HepG2 (cell line): ENCODE measurements around the gene RSPH1. TPM values are rescaled to one million over a fixed set of nuclear protein-coding genes. Genes with fewer than 3 reads are reported as not detected.
"Not testable (repeated sequence)": the region's sequence is repeated elsewhere in the genome, so short reads cannot be mapped to it uniquely, and the experiment has no call there.

ENCODE experiments used
- ATAC-seq: fragments of 200-7000 bp; cut with Tn5 transposase; 3 replicates; pipeline ENCODE4 v1.9.1; 2020; ENCODE audit warnings: mild to moderate bottlenecking, moderate library complexity
- BruUV-seq: library from RNA; stranded (reverse); fragments of 400-500 nt; replicated peaks from 2 replicates; lab custom pipeline; 2021; lab: Mats Ljungman, UMichigan
- CTCF ChIA-PET: fragments of 300-600 bp; formaldehyde crosslinking; extraction: SDS; loops from one replicate; lab custom pipeline; 2021; ENCODE audit warnings: low total read pairs, inconsistent platforms, low intra/inter-chr PET ratio; lab: Yijun Ruan, JAX
- POLR2A ChIA-PET: fragments of 350-600 bp; sonication (Branson Sonifier 250); formaldehyde crosslinking; loops from one replicate; lab custom pipeline; 2020; ENCODE audit warnings: antibody characterized with exemption, inconsistent platforms; lab: Yijun Ruan, JAX
- DNase-seq: peaks from one replicate; pipeline ENCODE4 v3.0.0-alpha.2; 2015; ENCODE audit warnings: low spot score
- FAIRE-seq: peaks from 3 replicates; lab custom pipeline; 2011; peaks lifted over from hg19 to GRCh38; lab: Jason Lieb, UNC
- H2AFZ ChIP-seq: one replicate; pipeline ENCODE4 v1.6.1; 2011; ENCODE audit warnings: low read length, inconsistent platforms
- H3K27ac ChIP-seq: fragments of 300-600 bp; 3 replicates; pipeline ENCODE4 v1.8.0; 2011; ENCODE audit warnings: mixed run types, mild to moderate bottlenecking, mixed read lengths, low read length, inconsistent platforms; ENCODE audit not compliant: insufficient read depth; ENCODE audit errors: extremely low read length
- H3K27me3 ChIP-seq, 2 experiments: fragments of 200-600 bp in 1 of 2; 2 replicates in 1 of 2; 3 replicates in 1 of 2; pipeline versions ENCODE4 v1.6.0 to v1.8.0; 2011; ENCODE audit warnings: low read length in 2 of 2, mild to moderate bottlenecking in 2 of 2, moderate library complexity in 2 of 2, inconsistent platforms in 1 of 2; ENCODE audit not compliant: insufficient read depth in 2 of 2, control insufficient read depth in 1 of 2
- H3K36me3 ChIP-seq, 2 experiments: fragments of 200-600 bp in 1 of 2; replicated peaks in 1 of 2; 2 replicates in 1 of 2; 3 replicates in 1 of 2; pipeline versions ENCODE4 v1.5.1 to v1.8.0; 2011; ENCODE audit warnings: low read length in 2 of 2, inconsistent platforms in 1 of 2; ENCODE audit not compliant: insufficient read depth in 2 of 2, control insufficient read depth in 1 of 2
- H3K4me1 ChIP-seq: 2 replicates; pipeline ENCODE4 v1.5.1; 2012; ENCODE audit warnings: low read length, inconsistent platforms; ENCODE audit not compliant: insufficient read depth
- H3K4me2 ChIP-seq: 2 replicates; pipeline ENCODE4 v1.6.0; 2011; ENCODE audit warnings: low read depth, low read length, inconsistent platforms
- H3K4me3 ChIP-seq, 3 experiments: fragments of 200-600 bp in 1 of 3; sonication (generic), shearing (Covaris generic) in 1 of 3; replicated peaks in 1 of 3; 2 replicates each; pipeline ENCODE4 v1.5.1; 2011 to 2016; ENCODE audit warnings: low read length in 3 of 3, inconsistent platforms in 2 of 3, low read depth in 2 of 3, mild to moderate bottlenecking in 2 of 3, control low read depth in 1 of 3, mixed read lengths in 1 of 3; ENCODE audit not compliant: insufficient read depth in 1 of 3
- H3K79me2 ChIP-seq: one replicate; pipeline ENCODE4 v1.6.1; 2011; ENCODE audit warnings: low read length, inconsistent platforms; ENCODE audit not compliant: insufficient read depth
- H3K9ac ChIP-seq: 2 replicates; pipeline ENCODE4 v1.6.0; 2011; ENCODE audit warnings: mild to moderate bottlenecking, low read depth, low read length, inconsistent platforms; ENCODE audit not compliant: insufficient read depth
- H3K9me3 ChIP-seq: 2 replicates; pipeline ENCODE4 v1.5.1; 2012; ENCODE audit warnings: mild to moderate bottlenecking, low read length
- H4K20me1 ChIP-seq: 2 replicates; pipeline ENCODE4 v1.6.0; 2011; ENCODE audit warnings: inconsistent platforms, mild to moderate bottlenecking, low read length, moderate library complexity; ENCODE audit not compliant: insufficient read depth
- MXD4 ChIP-seq: IDR thresholded peaks from 2 replicates; pipeline ENCODE4 v1.6.1; 2016; ENCODE audit warnings: mild to moderate bottlenecking, missing biosample characterization, missing genetic modification reagents
- SALL2 ChIP-seq: sonication (generic); formaldehyde crosslinking; IDR thresholded peaks from 2 replicates; pipeline ENCODE4 v1.8.1; 2023; ENCODE audit warnings: mild to moderate bottlenecking, missing genetic modification reagents, inconsistent platforms
- TGIF2 ChIP-seq: IDR thresholded peaks from 2 replicates; pipeline ENCODE4 v1.6.1; 2016; ENCODE audit warnings: control low read depth, missing compliant biosample characterization
- ZBTB8A ChIP-seq: sonication (generic); formaldehyde crosslinking; IDR thresholded peaks from 2 replicates; pipeline ENCODE4 v1.4.0; 2020; ENCODE audit warnings: mild to moderate bottlenecking, low read depth, missing genetic modification reagents, borderline replicate concordance
- ZNF292 ChIP-seq: sonication (generic); formaldehyde crosslinking; IDR thresholded peaks from 2 replicates; pipeline ENCODE4 v1.8.1; 2022; ENCODE audit warnings: mild to moderate bottlenecking, low read depth, missing genetic modification reagents, borderline replicate concordance
- ZNF589 ChIP-seq: sonication (generic); formaldehyde crosslinking; conservative IDR thresholded peaks from 2 replicates; pipeline ENCODE4 v1.8.0; 2022; ENCODE audit warnings: mild to moderate bottlenecking, moderate library complexity, missing genetic modification reagents
- WGBS: methylation state at CpG from one replicate; pipeline ENCODE4 v1.1.6; 2017; ENCODE audit warnings: low lambda C conversion rate; 5-methylcytosine and 5-hydroxymethylcytosine counted together
- in situ Hi-C: cut with HindIII; loops from 2 replicates; pipeline ENCODE4 v1.10.0; 2017; ENCODE audit warnings: low pct_unique_long_range_greater_than_20kb; ENCODE audit not compliant: extremely low pct_ligation_motif_present
- intact Hi-C: fragments of 100-400 bp; cut with micrococcal nuclease; formaldehyde crosslinking; loops from one replicate; pipeline ENCODE4 v1.10.0; 2022; ENCODE audit not compliant: unreplicated experiment
- polyA plus RNA-seq, 8 experiments: library from polyadenylated mRNA; depleted of rRNA in 3 of 8; stranded (reverse) in 7 of 8; unstranded in 1 of 8; fragments of >200 nt; fragmentation: Illumina TruSeq in 4 of 8; extraction: Trizol in 4 of 8; gene quantifications; 2 replicates each; pipeline versions ENCODE4 v1.2.1 to v1.2.3, GENCODE V29; 2011 to 2016; ENCODE audit warnings: low read depth in 4 of 8, missing spikeins in 1 of 8, mixed read lengths in 1 of 8; ENCODE audit not compliant: insufficient read depth in 1 of 8
- total RNA-seq, 5 experiments: library from RNA; depleted of rRNA; stranded (reverse); fragments of >200 nt; fragmentation: Illumina TruSeq; extraction: Trizol; gene quantifications; 2 replicates each; pipeline ENCODE4 v1.2.3, GENCODE V29; 2016; ENCODE audit warnings: low read depth in 1 of 5

RSPH1 gene
- total and polyA plus RNA-seq, 2 of the 13 experiments (the other 11 are each of a cell fraction or from before 2014, with no cell fraction given): not detected

DNA sequence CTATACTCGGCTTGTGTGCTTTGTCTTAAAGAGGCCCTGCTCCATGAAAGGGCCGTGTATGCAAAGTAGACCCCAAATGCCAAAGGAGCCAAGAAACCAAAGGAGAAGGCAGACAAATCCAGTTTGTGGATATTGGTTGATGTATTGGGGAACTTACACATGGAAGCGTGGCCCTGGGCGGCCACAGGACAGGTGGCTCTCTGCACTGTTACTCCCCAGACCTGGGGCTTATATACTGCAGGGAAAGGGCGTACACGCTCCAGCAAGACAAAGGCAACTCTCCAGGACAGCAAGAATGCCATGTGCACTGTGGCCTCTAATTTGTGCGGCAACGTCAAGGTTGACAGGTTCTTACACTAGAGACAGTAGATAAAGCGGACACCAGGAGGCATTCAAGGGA, 24.8 kb downstream of the RSPH1 start:
- H3K27ac ChIP-seq: no peak overlapping the region
- POLR2A ChIA-PET: no interaction called here
- FAIRE-seq: no peak
- no peak for ATAC-seq
- no peaks in the 10 kb centered on the region for H3K79me2 ChIP-seq
- H4K20me1 ChIP-seq: no peaks in the 10 kb centered on the region
- intact Hi-C loops: no loop called here
- no peak overlapping the region for H2AFZ ChIP-seq
- no peak overlapping the region for H3K4me2 ChIP-seq
- H3K27me3 ChIP-seq: no peaks in the 10 kb centered on the region
- H3K4me1 ChIP-seq: peaks cover 23% of the 10 kb centered on the region
- 80% methylated on average over 9 of the region's 9 CpGs for WGBS
- in situ Hi-C loops: no loop called here
- TF ChIP-seq ZBTB8A: no peak
- no peak for TF ChIP-seq TGIF2
- TF ChIP-seq ZNF292 (CRISPR knock-in tag): no peak
- TF ChIP-seq MXD4: no peak
- TF ChIP-seq ZNF589: no peak
- TF ChIP-seq SALL2 (CRISPR knock-in tag): no peak
- CTCF ChIA-PET: no interaction called here
- no peak overlapping the region for H3K4me3 ChIP-seq
- no peaks in the 10 kb centered on the region for H3K36me3 ChIP-seq
- DNase-seq: no peak
- no peak overlapping the region for H3K9ac ChIP-seq
- no TSS peak for BruUV-seq
- H3K9me3 ChIP-seq: no peaks in the 10 kb centered on the region

DNA sequence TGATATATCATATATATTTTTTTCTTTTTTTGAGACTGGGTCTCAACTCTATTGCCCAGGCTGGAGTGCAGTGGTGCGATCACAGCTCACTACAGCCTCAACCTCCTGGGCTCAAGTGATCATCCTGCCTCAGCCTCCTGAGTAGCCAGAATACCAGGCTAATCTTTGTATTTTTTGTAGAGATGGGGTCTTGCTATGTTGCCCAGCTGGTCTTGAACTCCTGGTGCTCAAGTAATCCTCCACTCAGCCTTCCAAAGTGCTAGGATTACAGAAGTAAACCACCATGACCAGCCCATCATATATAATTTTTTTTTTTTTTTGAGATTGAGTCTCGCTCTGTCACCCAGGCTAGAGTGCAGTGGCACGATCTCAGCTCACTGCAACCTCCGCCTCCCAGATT, 26.3 kb downstream of the RSPH1 start:
- H3K9me3 ChIP-seq, BruUV-seq, H3K4me2 ChIP-seq, POLR2A ChIA-PET, DNase-seq, CTCF ChIA-PET, H4K20me1 ChIP-seq, H3K27me3 ChIP-seq, H2AFZ ChIP-seq, FAIRE-seq, ATAC-seq, H3K79me2 ChIP-seq, H3K9ac ChIP-seq, H3K36me3 ChIP-seq, intact Hi-C loops, H3K4me3 ChIP-seq, in situ Hi-C loops, H3K27ac ChIP-seq: not testable (repeated sequence)
- WGBS: 92% methylated on average over 4 of the region's 4 CpGs
- H3K4me1 ChIP-seq: peaks cover 30% of the 10 kb centered on the region
